Inflammatory macrophage treated with lipopolysaccharide for 1 hour (primary cell): ENCODE data around the gene LYSET.
"Not testable (repeated sequence)": the region's sequence is repeated elsewhere in the genome, so short reads cannot be mapped to it uniquely, and the experiment has no call there.

ENCODE experiments used
- DNase-seq, 2 donors: peaks; one replicate each; pipeline ENCODE4 v3.0.0-alpha.2; 2020 to 2022

Gene LYSET

GRCh38 chr14:93169619-93170018 lies 15.5 kb upstream of the LYSET start:
- not testable (repeated sequence) for DNase-seq

GRCh38 chr14:93170141-93170540 lies 15.0 kb upstream of the LYSET start:
- DNase-seq, result not testable (repeated sequence)

DNA sequence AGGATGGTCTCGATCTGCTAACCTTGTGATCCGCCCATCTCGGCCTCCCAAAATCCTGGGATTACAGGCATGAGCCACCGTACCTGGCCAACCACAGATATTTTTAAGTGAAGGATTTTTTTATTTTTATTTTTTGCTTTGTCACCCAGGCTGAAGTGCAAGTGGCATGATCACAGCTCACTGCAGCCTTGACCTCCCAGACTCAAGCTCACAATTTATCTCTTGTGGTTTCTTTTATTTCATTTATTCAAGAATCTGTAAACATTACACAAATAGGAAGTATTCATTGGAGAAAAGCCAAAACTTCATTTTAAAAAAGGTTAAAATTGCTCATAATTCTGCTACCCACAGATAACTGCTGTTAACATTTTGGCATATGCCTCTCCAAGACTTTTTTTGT lies 13.7 kb upstream of the LYSET start:
- no peak for DNase-seq

DNA sequence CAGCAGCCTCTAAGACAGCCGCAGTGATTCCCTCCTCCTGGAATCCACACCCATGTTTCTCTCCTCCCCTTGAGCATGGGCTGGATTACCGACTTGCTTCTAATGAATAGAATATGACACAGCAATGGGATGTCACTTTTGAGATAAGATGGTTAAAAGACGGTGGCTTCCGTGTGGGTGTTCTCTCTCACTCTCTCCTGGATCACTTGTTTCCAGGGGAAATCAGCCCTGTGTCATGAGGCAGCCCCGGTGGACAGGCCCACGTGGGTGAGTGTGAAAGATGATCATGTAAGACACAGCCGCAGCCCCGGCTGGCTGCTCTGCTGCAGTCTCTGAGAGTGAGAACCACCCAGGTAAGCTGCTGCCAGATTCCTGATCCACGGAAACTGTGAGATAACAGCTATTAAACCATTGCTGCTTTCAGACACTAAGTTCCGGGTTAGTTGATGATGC lies 11.1 kb upstream of the LYSET start:
- no peak for DNase-seq

DNA sequence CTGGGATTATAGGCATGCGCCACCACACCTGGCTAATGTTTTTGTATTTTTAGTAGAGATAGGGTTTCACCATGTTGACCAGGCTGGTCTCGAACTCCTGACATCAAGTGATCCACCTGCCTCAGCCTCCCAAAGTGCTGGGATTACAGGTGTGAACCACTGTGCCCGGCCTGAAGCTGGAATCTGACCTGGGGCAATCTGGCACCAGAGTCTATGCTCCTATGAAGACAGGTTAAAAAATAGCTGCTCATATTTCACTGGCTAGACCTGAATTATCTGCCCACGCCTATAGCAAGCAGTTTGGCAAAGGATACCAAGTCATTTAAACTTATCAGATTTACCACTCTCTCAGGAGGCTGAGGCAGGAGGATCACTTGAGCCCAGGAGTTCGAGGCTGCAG lies 10.4 kb upstream of the LYSET start:
- DNase-seq, result not testable (repeated sequence)

DNA sequence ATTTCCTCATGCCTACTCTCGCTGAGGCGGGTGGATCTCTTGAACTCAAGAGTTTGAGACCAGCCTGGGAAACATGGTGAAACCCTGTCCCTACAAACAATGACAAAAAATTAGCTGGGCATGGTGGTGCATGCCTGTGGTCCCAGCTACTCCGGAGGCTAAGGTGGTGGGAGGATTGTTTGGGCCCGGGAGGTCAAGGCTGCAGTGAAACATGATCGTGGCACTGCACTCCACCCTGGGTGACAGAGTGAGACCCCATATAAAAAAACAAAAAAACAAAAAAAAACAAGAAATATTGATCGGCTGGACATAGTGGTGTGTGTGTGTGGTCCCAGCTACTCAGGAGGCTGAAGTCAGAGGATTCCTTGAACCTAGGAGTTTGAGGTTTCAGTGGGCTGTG lies 9.6 kb upstream of the LYSET start:
- no peak for DNase-seq

- DNase-seq, result no peak
Observed at GRCh38 chr14:93183596-93184317, 1.4 kb upstream of the LYSET start.

DNA sequence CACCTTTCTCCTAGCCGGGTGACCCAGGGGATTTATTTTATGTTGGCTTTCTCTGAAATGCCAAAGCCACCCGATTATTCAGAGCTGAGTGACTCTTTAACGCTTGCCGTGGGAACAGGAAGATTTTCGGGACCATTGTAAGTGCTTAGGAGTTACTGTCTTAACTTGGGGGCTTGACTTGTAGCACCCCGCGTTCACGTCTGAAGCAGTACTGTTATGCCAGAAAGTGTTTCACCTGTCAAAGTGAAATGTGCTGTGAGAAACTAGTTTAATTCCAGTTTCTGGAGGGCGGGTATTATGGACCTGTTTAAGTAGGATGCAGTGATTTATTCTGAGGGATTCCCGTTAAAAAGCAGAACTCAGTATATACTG lies 218 bp downstream of the LYSET start:
- peak; percentile 16 to 45 for DNase-seq

DNA sequence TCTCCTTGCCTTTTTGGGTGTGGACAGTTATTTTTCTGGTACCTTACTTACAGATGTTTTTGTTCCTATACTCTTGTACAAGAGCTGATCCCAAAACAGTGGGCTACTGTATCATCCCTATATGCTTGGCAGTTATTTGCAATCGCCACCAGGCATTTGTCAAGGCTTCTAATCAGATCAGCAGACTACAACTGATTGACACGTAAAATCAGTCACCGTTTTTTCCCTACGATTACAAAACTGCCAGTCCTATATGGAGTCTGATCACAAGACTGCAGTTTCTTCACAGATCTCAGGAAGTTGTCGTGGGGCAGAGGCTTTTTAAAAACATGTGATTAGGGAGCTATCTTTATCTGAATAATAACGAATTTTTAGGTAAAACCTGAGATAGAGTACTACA lies 1.3 kb downstream of the LYSET start:
- DNase-seq, result peak; percentile 89 to 98

GRCh38 chr14:93186956-93187355 lies 1.8 kb downstream of the LYSET start:
- peak in 1 of 2 donors; percentile 36 for DNase-seq

- DNase-seq, result no peak
Observed at GRCh38 chr14:93195316-93195999, 10.3 kb downstream of the LYSET start.

DNA sequence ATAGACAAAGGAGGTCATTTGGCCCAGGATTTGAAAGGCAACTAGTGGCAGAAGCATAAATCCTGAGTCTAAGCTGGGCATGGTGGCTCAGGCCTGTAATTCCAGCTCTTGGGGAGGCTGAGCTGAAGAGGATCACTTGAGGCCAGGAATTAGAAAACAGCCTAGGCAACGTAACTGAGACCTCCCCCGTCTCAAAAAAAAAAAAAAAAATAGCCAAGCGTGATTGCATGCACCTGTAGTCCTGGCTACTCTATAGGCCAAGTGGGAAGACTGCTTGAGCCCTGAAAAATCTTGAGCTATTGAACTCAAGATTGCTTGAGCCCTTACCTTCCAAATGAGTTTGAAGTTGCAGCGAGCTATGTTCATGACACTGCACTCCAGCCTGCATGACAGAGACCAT lies 13.9 kb downstream of the LYSET start:
- no peak for DNase-seq

GRCh38 chr14:93200553-93200952 lies 15.4 kb downstream of the LYSET start:
- DNase-seq, result no peak

- DNase-seq, result no peak
Observed at GRCh38 chr14:93201155-93201704, 16.1 kb downstream of the LYSET start.

- DNase-seq, result peak; percentile 97 to 98
Observed at GRCh38 chr14:93206793-93207467, 21.8 kb downstream of the LYSET start, which contains the start of the genes GON7 and UBR7. GON7 (minus strand) TSS chr14:93207065; CDS start chr14:93207037, 28 bp downstream. UBR7 (plus strand) TSS chr14:93207256; CDS start chr14:93207292, 36 bp downstream.

- peak; percentile 19 to 54 for DNase-seq
Observed at GRCh38 chr14:93207468-93208308, 22.6 kb downstream of the LYSET start.

- no peak for DNase-seq
Observed at GRCh38 chr14:93212432-93212831, 27.3 kb downstream of the LYSET start.

DNA sequence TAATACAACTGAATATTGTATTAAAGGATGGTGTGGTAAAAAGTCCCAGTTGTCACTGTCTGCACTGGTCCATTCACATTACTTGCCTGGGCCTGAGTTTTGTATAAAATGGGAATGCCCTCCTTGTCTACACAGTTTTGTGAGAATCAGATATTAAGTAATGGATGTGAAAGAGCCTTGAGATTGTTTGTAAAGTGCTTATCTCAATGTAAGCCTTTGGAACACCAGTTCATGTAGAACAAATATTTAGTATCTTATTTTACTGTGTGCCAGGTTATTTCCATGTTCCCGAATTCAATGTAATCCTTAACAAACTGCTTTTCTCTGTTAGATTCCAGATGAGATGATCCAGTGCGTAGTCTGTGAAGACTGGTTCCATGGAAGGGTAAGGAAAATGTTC lies 29.5 kb downstream of the LYSET start:
- no peak for DNase-seq

GRCh38 chr14:93219103-93219726 lies 34.1 kb downstream of the LYSET start:
- peak; percentile 46 to 58 for DNase-seq

DNA sequence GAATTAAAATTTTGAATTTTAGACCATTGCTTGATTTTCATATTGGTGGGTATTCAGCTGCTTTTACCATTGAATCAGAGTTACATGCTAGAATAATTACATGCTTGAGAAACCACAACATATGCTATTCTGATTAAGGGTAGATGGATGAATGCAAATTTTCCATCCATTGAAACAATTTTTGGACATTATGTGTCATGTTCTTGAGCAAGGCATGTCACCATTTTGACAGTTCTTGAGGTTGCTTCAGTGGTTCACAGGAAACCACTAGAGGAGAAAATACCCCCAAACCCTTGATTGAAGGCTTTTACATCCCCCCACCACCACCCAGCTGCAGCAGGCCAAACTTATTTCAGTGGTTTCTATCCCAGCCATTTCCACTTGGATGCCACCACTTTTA lies 35.4 kb downstream of the LYSET start:
- DNase-seq, result no peak

- DNase-seq, result no peak
Observed at GRCh38 chr14:93223565-93223964, 38.4 kb downstream of the LYSET start.

DNA sequence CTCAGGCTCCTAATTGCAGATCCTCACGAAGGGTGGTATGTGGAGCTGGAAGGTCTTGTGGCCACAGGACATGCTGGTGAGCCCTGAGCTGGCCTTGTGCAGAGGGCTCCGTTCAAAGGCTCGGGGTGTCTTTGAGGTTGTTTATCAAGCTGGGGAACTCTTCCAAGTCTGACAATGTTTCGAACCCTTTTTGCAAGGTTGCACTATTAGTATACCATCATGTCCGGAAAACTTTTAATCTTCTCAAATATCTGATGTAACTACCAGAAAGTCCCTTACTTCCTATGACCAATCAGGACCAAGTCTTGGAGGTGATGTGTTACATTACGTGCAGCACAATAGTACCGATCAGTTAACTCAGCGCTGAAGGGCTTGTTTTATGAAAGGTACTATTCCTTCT lies 43.4 kb downstream of the LYSET start:
- no peak for DNase-seq
